Peyer's patch (tissue), 4 donors: Measurements from ENCODE around the gene SF1.

Experiments
- POLR2A ChIP-seq, 2 donors: fragments of 450-650 bp; IDR thresholded peaks; one replicate each; pipeline ENCODE4 v1.5.1; 2017; ENCODE audit warnings: antibody characterized with exemption in 2 of 2, mild to moderate bottlenecking in 2 of 2, moderate library complexity in 2 of 2
- TF ChIP-seq, protein P1 (sequence below), 6 experiments: fragments of 450-650 bp in 4 of 6; fragments of 200-600 bp in 2 of 6; sonication (generic) in 1 of 6; IDR thresholded peaks; one replicate each; pipeline ENCODE4 v1.5.1; 2017 to 2019; ENCODE audit warnings: antibody characterized with exemption in 6 of 6, mild to moderate bottlenecking in 3 of 6, moderate library complexity in 1 of 6

GRCh38 chr11:64760759-64761420 lies 17.5 kb downstream of the SF1 start:
- TF ChIP-seq POLR2A (IDR thresholded peaks at IDR 0.05): no peak
- TF ChIP-seq, protein P1, sequence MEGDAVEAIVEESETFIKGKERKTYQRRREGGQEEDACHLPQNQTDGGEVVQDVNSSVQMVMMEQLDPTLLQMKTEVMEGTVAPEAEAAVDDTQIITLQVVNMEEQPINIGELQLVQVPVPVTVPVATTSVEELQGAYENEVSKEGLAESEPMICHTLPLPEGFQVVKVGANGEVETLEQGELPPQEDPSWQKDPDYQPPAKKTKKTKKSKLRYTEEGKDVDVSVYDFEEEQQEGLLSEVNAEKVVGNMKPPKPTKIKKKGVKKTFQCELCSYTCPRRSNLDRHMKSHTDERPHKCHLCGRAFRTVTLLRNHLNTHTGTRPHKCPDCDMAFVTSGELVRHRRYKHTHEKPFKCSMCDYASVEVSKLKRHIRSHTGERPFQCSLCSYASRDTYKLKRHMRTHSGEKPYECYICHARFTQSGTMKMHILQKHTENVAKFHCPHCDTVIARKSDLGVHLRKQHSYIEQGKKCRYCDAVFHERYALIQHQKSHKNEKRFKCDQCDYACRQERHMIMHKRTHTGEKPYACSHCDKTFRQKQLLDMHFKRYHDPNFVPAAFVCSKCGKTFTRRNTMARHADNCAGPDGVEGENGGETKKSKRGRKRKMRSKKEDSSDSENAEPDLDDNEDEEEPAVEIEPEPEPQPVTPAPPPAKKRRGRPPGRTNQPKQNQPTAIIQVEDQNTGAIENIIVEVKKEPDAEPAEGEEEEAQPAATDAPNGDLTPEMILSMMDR (IDR thresholded peaks at IDR 0.05): no peak
